HUDEP-2 (cell line): ENCODE data around the gene HOXD12.

Experiments used
- DNase-seq, 76 experiments: peaks; one replicate each; lab custom pipeline; 2025; ENCODE audit not compliant: unreplicated experiment in 76 of 76; lab: John Stamatoyannopoulos, UW

Gene HOXD12

GRCh38 chr2:176146645-176147044 is 47.0 kb downstream of the HOXD12 start:
- DNase-seq, result no peak

- no peak for DNase-seq
These were observed 47.7 kb downstream of the HOXD12 start for GRCh38 chr2:176147210-176147799.

GRCh38 chr2:176147800-176148496 is 48.4 kb downstream of the HOXD12 start:
- no peak for DNase-seq

- no peak for DNase-seq
These were observed 49.3 kb downstream of the HOXD12 start for GRCh38 chr2:176148751-176149421.

GRCh38 chr2:176149481-176149938 is 49.9 kb downstream of the HOXD12 start:
- DNase-seq, result no peak

GRCh38 chr2:176149939-176150583 is 50.5 kb downstream of the HOXD12 start:
- no peak for DNase-seq

GRCh38 chr2:176150584-176151441 is 51.2 kb downstream of the HOXD12 start:
- DNase-seq, result no peak

GRCh38 chr2:176151442-176152287 is 52.1 kb downstream of the HOXD12 start, which contains the start of gene HOXD4:
TSS of gene HOXD4 (plus strand) at chr2:176151550. CDS start at chr2:176151634, 84 bp downstream.
- DNase-seq, result no peak
